Nephron (organoid): ENCODE results near the gene TOMM40.
"Not testable (repeated sequence)": the region's sequence is repeated elsewhere in the genome, so short reads cannot be mapped to it uniquely, and the experiment has no call there.

Source experiments
- H3K27ac Mint-ChIP-seq, 3 experiments: 2 replicates each; pipeline ENCODE4 v1.8.0; 2020; ENCODE audit warnings: mixed read lengths in 3 of 3, mild to moderate bottlenecking in 2 of 3, moderate library complexity in 1 of 3
- H3K27me3 Mint-ChIP-seq: 2 replicates; pipeline ENCODE4 v1.8.0; 2021; ENCODE audit warnings: low read depth, mild to moderate bottlenecking, moderate library complexity, mixed read lengths
- H3K36me3 Mint-ChIP-seq: 2 replicates; pipeline ENCODE4 v1.8.0; 2020; ENCODE audit warnings: low read depth, mixed read lengths
- H3K4me1 Mint-ChIP-seq: 2 replicates; pipeline ENCODE4 v1.8.0; 2020; ENCODE audit warnings: mixed read lengths
- H3K4me3 Mint-ChIP-seq, 3 experiments: 2 replicates each; pipeline ENCODE4 v1.8.0; 2020; ENCODE audit warnings: mild to moderate bottlenecking in 3 of 3, mixed read lengths in 3 of 3, moderate library complexity in 2 of 3
- H3K9me3 Mint-ChIP-seq: 2 replicates; pipeline ENCODE4 v1.8.0; 2020; ENCODE audit warnings: mixed read lengths
- TF ChIP-seq, protein P1 (sequence below), 3 experiments: fragments of 200-600 bp; sonication (generic); IDR thresholded peaks; one replicate each; pipeline ENCODE4 v1.5.0; 2021; ENCODE audit warnings: antibody characterized with exemption in 3 of 3; ENCODE audit not compliant: unreplicated experiment in 3 of 3

The TOMM40 gene

DNA sequence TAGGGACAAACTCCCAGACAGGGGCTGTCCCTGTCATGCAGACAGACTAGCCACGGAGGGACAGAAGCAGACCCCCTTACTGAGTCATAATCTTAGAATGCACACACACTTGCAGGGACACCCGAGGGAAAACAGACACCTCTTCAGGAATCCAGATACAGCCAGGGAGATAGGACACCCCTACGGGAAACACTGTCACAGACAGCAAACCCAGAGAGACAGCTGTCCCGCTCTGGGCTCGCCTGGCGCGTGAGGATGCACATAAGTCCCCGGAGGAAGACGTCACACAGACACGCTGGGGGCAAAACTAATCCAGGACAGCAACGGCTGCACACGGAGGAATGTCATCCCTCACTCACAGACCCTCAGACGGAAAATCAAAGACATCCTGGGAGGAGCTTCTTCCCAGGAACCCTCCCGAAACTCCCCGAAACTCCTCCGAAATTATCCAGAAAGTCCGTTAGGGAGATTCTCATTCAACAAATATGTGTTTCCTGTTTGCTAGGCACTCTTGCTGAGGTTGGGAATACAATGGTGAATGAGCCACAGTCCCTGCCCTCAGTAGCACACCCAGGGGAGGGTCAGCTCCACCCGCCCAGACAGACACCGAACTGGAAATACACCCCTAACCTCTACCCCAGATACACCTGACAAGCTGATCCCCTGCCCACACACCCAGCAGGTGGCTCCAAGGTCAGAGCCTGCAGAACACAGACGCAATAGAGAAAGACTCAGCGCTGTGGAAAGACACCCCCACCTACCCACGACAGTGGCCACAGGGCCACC lies 15.2 kb upstream of the TOMM40 start:
- peak overlapping the region; percentile 3 to 56 (median 53) for H3K27ac Mint-ChIP-seq
- no peaks in the 10 kb centered on the region for H3K9me3 Mint-ChIP-seq
- H3K4me3 Mint-ChIP-seq: no peak overlapping the region
- TF ChIP-seq, protein P1, sequence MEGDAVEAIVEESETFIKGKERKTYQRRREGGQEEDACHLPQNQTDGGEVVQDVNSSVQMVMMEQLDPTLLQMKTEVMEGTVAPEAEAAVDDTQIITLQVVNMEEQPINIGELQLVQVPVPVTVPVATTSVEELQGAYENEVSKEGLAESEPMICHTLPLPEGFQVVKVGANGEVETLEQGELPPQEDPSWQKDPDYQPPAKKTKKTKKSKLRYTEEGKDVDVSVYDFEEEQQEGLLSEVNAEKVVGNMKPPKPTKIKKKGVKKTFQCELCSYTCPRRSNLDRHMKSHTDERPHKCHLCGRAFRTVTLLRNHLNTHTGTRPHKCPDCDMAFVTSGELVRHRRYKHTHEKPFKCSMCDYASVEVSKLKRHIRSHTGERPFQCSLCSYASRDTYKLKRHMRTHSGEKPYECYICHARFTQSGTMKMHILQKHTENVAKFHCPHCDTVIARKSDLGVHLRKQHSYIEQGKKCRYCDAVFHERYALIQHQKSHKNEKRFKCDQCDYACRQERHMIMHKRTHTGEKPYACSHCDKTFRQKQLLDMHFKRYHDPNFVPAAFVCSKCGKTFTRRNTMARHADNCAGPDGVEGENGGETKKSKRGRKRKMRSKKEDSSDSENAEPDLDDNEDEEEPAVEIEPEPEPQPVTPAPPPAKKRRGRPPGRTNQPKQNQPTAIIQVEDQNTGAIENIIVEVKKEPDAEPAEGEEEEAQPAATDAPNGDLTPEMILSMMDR (IDR thresholded peaks at IDR 0.05; ENCODE audit: unreplicated experiment in 3 of 3): no peak
- H3K4me1 Mint-ChIP-seq: peaks cover 20% of the 10 kb centered on the region
- no peaks in the 10 kb centered on the region for H3K27me3 Mint-ChIP-seq
- peaks cover 52% of the 10 kb centered on the region for H3K36me3 Mint-ChIP-seq

- peak overlapping the region in 1 of 3 experiments; percentile 12 for H3K4me3 Mint-ChIP-seq
- no peaks in the 10 kb centered on the region for H3K9me3 Mint-ChIP-seq
- peaks cover 52% of the 10 kb centered on the region for H3K36me3 Mint-ChIP-seq
- TF ChIP-seq, protein P1 (IDR thresholded peaks at IDR 0.05; ENCODE audit: unreplicated experiment in 3 of 3): no peak
- H3K27me3 Mint-ChIP-seq: no peaks in the 10 kb centered on the region
- peak overlapping the region in 2 of 3 experiments; percentile 37 to 72 for H3K27ac Mint-ChIP-seq
- H3K4me1 Mint-ChIP-seq: peaks cover 20% of the 10 kb centered on the region
Measured at GRCh38 chr19:44876930-44877535, 14.0 kb upstream of the TOMM40 start.

DNA sequence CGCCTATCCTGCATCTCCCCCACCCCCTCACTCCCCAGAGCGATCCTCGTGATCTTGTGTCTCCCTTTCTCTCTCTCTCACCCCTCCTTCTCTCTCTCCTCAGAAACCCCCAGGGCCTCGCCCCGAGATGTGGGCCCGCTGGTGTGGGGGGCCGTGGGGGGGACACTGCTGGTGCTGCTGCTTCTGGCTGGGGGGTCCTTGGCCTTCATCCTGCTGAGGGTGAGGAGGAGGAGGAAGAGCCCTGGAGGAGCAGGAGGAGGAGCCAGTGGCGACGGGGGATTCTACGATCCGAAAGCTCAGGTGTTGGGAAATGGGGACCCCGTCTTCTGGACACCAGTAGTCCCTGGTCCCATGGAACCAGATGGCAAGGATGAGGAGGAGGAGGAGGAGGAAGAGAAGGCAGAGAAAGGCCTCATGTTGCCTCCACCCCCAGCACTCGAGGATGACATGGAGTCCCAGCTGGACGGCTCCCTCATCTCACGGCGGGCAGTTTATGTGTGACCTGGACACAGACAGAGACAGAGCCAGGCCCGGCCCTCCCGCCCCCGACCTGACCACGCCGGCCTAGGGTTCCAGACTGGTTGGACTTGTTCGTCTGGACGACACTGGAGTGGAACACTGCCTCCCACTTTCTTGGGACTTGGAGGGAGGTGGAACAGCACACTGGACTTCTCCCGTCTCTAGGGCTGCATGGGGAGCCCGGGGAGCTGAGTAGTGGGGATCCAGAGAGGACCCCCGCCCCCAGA lies 12.8 kb upstream of the TOMM40 start:
- Mint-ChIP-seq H3K36me3 (peaks cover 41% of the 10 kb centered on the region), H3K4me1 (peaks cover 20% of the 10 kb centered on the region), H3K27ac (peak overlapping the region in 1 of 3 experiments; percentile 59), H3K9me3 (no peaks in the 10 kb centered on the region), H3K4me3 (no peak overlapping the region), H3K27me3 (no peaks in the 10 kb centered on the region)
- TF ChIP-seq, protein P1 (IDR thresholded peaks at IDR 0.05; ENCODE audit: unreplicated experiment in 3 of 3): no peak

DNA sequence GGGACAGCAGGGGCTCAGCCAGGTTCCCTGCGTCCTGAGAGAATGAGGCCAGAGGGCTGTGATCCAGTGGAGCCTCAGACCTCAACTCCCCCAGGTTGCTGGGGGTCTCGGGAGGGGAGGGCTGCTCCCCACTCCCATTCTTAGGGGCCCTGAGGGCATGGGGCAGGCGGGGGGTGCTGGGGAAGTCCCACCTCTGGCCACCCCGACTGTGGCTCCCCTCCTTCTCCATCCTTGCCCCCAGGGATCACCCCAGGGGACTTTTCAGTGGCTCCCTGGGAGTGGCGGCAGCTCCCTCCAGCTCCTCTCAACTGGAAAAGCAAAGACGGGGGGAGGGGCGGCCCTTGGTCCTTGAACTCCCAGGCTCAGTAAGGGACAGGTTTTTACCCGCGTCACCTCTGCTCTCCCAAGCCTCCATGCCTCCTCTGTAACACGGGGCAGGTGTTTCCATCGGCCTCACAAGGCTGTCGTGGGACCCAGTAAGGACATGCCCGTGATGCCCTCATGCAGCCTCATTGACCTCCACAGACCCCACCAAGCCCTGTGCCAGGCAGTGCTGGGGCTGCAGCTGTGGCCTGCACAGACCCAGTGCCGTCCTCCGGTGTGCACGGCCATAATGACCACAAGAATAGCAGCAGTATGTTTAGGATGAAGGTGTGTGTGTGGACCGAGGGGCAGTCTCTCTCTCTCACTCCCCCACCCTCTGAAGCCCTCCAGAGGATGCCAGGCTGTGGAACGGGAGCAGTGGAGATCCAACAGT lies 11.6 kb upstream of the TOMM40 start:
- peaks cover 20% of the 10 kb centered on the region for H3K4me1 Mint-ChIP-seq
- H3K4me3 Mint-ChIP-seq: peak overlapping the region in 1 of 3 experiments; percentile 16
- peaks cover 37% of the 10 kb centered on the region for H3K36me3 Mint-ChIP-seq
- H3K27me3 Mint-ChIP-seq: no peaks in the 10 kb centered on the region
- H3K27ac Mint-ChIP-seq: peak overlapping the region in 2 of 3 experiments; percentile 74 to 80
- TF ChIP-seq, protein P1 (IDR thresholded peaks at IDR 0.05; ENCODE audit: unreplicated experiment in 3 of 3): no peak
- no peaks in the 10 kb centered on the region for H3K9me3 Mint-ChIP-seq

- peaks cover 34% of the 10 kb centered on the region for H3K36me3 Mint-ChIP-seq
- H3K27me3 Mint-ChIP-seq: no peaks in the 10 kb centered on the region
- H3K27ac Mint-ChIP-seq: peak overlapping the region in 2 of 3 experiments; percentile 12 to 15
- no peaks in the 10 kb centered on the region for H3K9me3 Mint-ChIP-seq
- peaks cover 4% of the 10 kb centered on the region for H3K4me1 Mint-ChIP-seq
- TF ChIP-seq, protein P1 (IDR thresholded peaks at IDR 0.05; ENCODE audit: unreplicated experiment in 3 of 3): no peak
- no peak overlapping the region for H3K4me3 Mint-ChIP-seq
Measured at GRCh38 chr19:44882063-44882462, 9.0 kb upstream of the TOMM40 start.

DNA sequence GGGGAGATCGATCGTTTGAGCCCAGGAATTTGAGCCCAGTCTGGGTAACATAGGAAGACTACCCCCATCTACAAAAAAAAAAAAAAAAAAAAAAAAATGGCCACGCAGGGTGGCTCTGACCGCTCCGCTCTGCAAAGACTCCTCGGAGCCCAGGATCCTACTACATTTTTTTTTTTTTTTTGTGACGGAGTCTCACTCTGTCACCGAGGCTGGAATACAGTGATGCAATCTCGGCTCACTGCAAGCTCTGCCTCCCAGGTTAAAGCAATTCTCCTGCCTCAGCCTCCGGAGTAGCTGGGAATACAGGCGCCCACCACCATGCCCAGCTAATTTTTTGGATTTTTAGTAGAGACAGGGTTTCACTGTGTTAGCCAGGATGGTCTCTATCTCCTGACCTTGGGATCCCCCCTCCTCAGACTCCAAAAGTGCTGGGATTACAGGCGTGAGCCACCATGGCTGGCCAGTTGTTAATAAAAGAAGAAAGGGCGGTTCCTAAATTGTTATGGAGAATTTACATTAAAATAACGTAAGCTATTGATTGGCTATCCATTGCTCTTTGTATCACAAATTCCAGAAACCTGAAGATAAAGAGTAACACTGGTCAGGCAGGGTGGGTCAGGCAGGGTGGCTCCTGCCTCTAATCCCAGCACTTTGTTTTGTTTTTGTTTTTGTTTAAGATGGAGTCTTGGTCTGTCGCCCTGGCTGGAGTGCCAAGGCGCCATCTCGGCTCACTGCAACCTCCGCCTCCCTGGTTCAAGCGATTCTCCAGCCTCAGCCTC lies 8.2 kb upstream of the TOMM40 start:
- not testable (repeated sequence) for H3K27me3 Mint-ChIP-seq, H3K4me1 Mint-ChIP-seq, H3K27ac Mint-ChIP-seq, H3K9me3 Mint-ChIP-seq, H3K4me3 Mint-ChIP-seq
- H3K36me3 Mint-ChIP-seq: peaks cover 38% of the 10 kb centered on the region
